H1 (cell line): ENCODE data around the gene TTC33. TPM values are rescaled to one million over a fixed set of nuclear protein-coding genes. Genes with fewer than 3 reads are reported as not detected.

Source experiments
- CTCF ChIA-PET: fragments of 300-600 bp; sonication (Branson Sonifier 250); formaldehyde crosslinking; loops from one replicate; lab custom pipeline; 2021; ENCODE audit not compliant: partially characterized antibody; lab: Charles Lee
- POLR2A ChIA-PET: fragments of 300-600 bp; sonication (Branson Sonifier 250); formaldehyde crosslinking; loops from one replicate; lab custom pipeline; 2021; ENCODE audit warnings: inconsistent platforms; ENCODE audit not compliant: partially characterized antibody; lab: Charles Lee
- DNase-seq, 2 experiments: peaks; one replicate each; pipeline versions ENCODE4 v3.0.0 to v3.0.0-alpha.2; 2010 to 2022; ENCODE audit warnings: low spot score in 2 of 2, low read depth in 1 of 2, mixed read lengths in 1 of 2
- FAIRE-seq: peaks from 2 replicates; lab custom pipeline; 2011; peaks lifted over from hg19 to GRCh38; lab: Jason Lieb, UNC
- H2AFZ ChIP-seq: 2 replicates; pipeline ENCODE4 v1.8.1; 2012; ENCODE audit warnings: low read length, inconsistent platforms
- H2AK5ac ChIP-seq: 2 replicates; pipeline ENCODE4 v1.6.1; 2013; ENCODE audit warnings: low read depth, low read length
- H2BK120ac ChIP-seq: replicated peaks from 2 replicates; pipeline ENCODE3; 2013; ENCODE audit warnings: low read depth, low read length, inconsistent platforms
- H2BK12ac ChIP-seq: 2 replicates; pipeline ENCODE4 v1.6.1; 2013; ENCODE audit warnings: low read depth, low read length
- H2BK15ac ChIP-seq: 2 replicates; pipeline ENCODE4 v1.6.1; 2013; ENCODE audit warnings: low read length
- H2BK20ac ChIP-seq: 2 replicates; pipeline ENCODE4 v1.6.1; 2013; ENCODE audit warnings: low read length
- H2BK5ac ChIP-seq: 2 replicates; pipeline ENCODE4 v1.6.1; 2013; ENCODE audit warnings: low read depth, low read length
- H3K14ac ChIP-seq: 2 replicates; pipeline ENCODE4 v1.6.1; 2013; ENCODE audit warnings: inconsistent platforms; ENCODE audit not compliant: insufficient read length
- H3K18ac ChIP-seq: 2 replicates; pipeline ENCODE4 v1.6.1; 2013; ENCODE audit warnings: low read length; ENCODE audit errors: extremely low read depth
- H3K23ac ChIP-seq: 2 replicates; pipeline ENCODE4 v1.6.1; 2013; ENCODE audit warnings: inconsistent platforms; ENCODE audit not compliant: insufficient read length
- H3K23me2 ChIP-seq: 2 replicates; pipeline ENCODE4 v1.6.1; 2013; ENCODE audit warnings: low read depth, low read length
- H3K27ac ChIP-seq: 2 replicates; pipeline ENCODE4 v1.6.1; 2011; ENCODE audit warnings: low read depth, low read length, inconsistent platforms
- H3K27me3 ChIP-seq, 4 experiments: replicated peaks in 1 of 4; 1 replicate in 1 of 4; 2 replicates in 3 of 4; pipeline versions ENCODE4 v1.6.1 to v1.8.1; 2011 to 2013; ENCODE audit warnings: low read length in 3 of 4, mild to moderate bottlenecking in 3 of 4, inconsistent platforms in 2 of 4, mixed read lengths in 2 of 4, moderate library complexity in 1 of 4; ENCODE audit not compliant: control insufficient read depth in 3 of 4, insufficient read depth in 3 of 4; ENCODE audit errors: extremely low read depth in 1 of 4
- H3K36me3 ChIP-seq, 4 experiments: 2 replicates each; pipeline versions ENCODE4 v1.6.1 to v1.8.1; 2011 to 2013; ENCODE audit warnings: mild to moderate bottlenecking in 4 of 4, low read length in 3 of 4, moderate library complexity in 2 of 4, control low read depth in 1 of 4, inconsistent platforms in 1 of 4; ENCODE audit not compliant: insufficient read depth in 4 of 4, control insufficient read depth in 2 of 4
- H3K4ac ChIP-seq: replicated peaks from 2 replicates; pipeline ENCODE3; 2013; ENCODE audit warnings: low read length, low read depth, mixed read lengths, inconsistent platforms; ENCODE audit not compliant: insufficient read length
- H3K4me1 ChIP-seq, 4 experiments: replicated peaks in 1 of 4; 1 replicate in 1 of 4; 2 replicates in 3 of 4; pipeline versions ENCODE4 v1.6.1 to v1.8.1; 2011 to 2013; ENCODE audit warnings: low read length in 3 of 4, inconsistent platforms in 2 of 4, mixed read lengths in 1 of 4; ENCODE audit not compliant: insufficient read depth in 4 of 4, control insufficient read depth in 3 of 4
- H3K4me2 ChIP-seq, 2 experiments: 2 replicates each; pipeline versions ENCODE4 v1.6.1 to v1.8.1; 2011 to 2013; ENCODE audit warnings: low read depth in 2 of 2, low read length in 2 of 2, control low read depth in 1 of 2, inconsistent platforms in 1 of 2, mild to moderate bottlenecking in 1 of 2; ENCODE audit not compliant: insufficient read depth in 1 of 2
- H3K4me3 ChIP-seq, 4 experiments: fragments of 200-600, 300-600 bp in 1 of 4; sonication (generic), shearing (Covaris generic), sonication (Bioruptor Twin) in 1 of 4; 2 replicates each; pipeline versions ENCODE4 v1.5.1 to v1.8.1; 2011 to 2016; ENCODE audit warnings: low read length in 4 of 4, low read depth in 3 of 4, control low read depth in 2 of 4, inconsistent platforms in 2 of 4, mild to moderate bottlenecking in 2 of 4, mixed read lengths in 1 of 4, moderate library complexity in 1 of 4; ENCODE audit not compliant: insufficient read depth in 2 of 4; ENCODE audit errors: extremely low read depth in 1 of 4
- H3K56ac ChIP-seq: replicated peaks from 2 replicates; pipeline ENCODE3; 2013; ENCODE audit warnings: low read depth, mild to moderate bottlenecking, mixed read lengths, low read length, inconsistent platforms; ENCODE audit not compliant: insufficient read length
- H3K79me1 ChIP-seq: 2 replicates; pipeline ENCODE4 v1.6.1; 2013; ENCODE audit warnings: low read depth, low read length, control low read depth
- H3K79me2 ChIP-seq, 2 experiments: 2 replicates each; pipeline versions ENCODE4 v1.6.1 to v1.8.1; 2012 to 2013; ENCODE audit warnings: low read length in 2 of 2, mild to moderate bottlenecking in 2 of 2, inconsistent platforms in 1 of 2; ENCODE audit not compliant: insufficient read depth in 2 of 2, control insufficient read depth in 1 of 2
- H3K9ac ChIP-seq, 4 experiments: replicated peaks in 1 of 4; 1 replicate in 1 of 4; 2 replicates in 3 of 4; pipeline versions ENCODE4 v1.6.1 to v1.8.1; 2011 to 2013; ENCODE audit warnings: low read depth in 3 of 4, low read length in 3 of 4, control low read depth in 2 of 4, mild to moderate bottlenecking in 2 of 4, moderate library complexity in 2 of 4, inconsistent platforms in 1 of 4; ENCODE audit errors: extremely low read depth in 1 of 4
- H3K9me3 ChIP-seq, 2 experiments: 2 replicates each; pipeline versions ENCODE4 v1.6.1 to v1.8.1; 2012 to 2013; ENCODE audit warnings: mild to moderate bottlenecking in 2 of 2, moderate library complexity in 2 of 2, control low read depth in 1 of 2, inconsistent platforms in 1 of 2, low read depth in 1 of 2, low read length in 1 of 2, mixed read lengths in 1 of 2; ENCODE audit not compliant: insufficient read depth in 2 of 2
- H4K20me1 ChIP-seq, 2 experiments: replicated peaks in 1 of 2; 2 replicates each; pipeline versions ENCODE3 to v1.8.1; 2011 to 2013; ENCODE audit warnings: inconsistent platforms in 2 of 2, low read length in 2 of 2, mild to moderate bottlenecking in 1 of 2; ENCODE audit not compliant: insufficient read depth in 2 of 2, control insufficient read depth in 1 of 2
- H4K5ac ChIP-seq: 2 replicates; pipeline ENCODE4 v1.6.1; 2013; ENCODE audit warnings: low read length, low read depth, mixed read lengths, inconsistent platforms; ENCODE audit not compliant: insufficient read length
- H4K8ac ChIP-seq: 2 replicates; pipeline ENCODE4 v1.8.0; 2013; ENCODE audit warnings: mild to moderate bottlenecking, moderate library complexity, low read length, inconsistent platforms; ENCODE audit not compliant: insufficient read depth; ENCODE audit errors: extremely low read depth
- H4K91ac ChIP-seq: replicated peaks from 2 replicates; pipeline ENCODE3; 2013; ENCODE audit warnings: low read length, mixed read lengths, inconsistent platforms; ENCODE audit not compliant: insufficient read length
- ASH2L ChIP-seq: fragments of 200-600, 300-600 bp; sonication (generic); IDR thresholded peaks from one replicate; pipeline ENCODE4 v1.7.1; 2017; ENCODE audit warnings: low read length
- CHD1 ChIP-seq: IDR thresholded peaks from 2 replicates; pipeline ENCODE4 v1.6.1; 2012; ENCODE audit warnings: low read depth, low read length, improper control_type of control experiment
- CTBP2 ChIP-seq: IDR thresholded peaks from 2 replicates; pipeline ENCODE4 v1.7.0; 2011; ENCODE audit warnings: borderline replicate concordance, mild to moderate bottlenecking, moderate library complexity, mixed read lengths, low read length; ENCODE audit not compliant: insufficient read depth, insufficient read length
- JUN ChIP-seq: IDR thresholded peaks from 2 replicates; pipeline ENCODE4 v1.6.1; 2011; ENCODE audit warnings: low read depth, mild to moderate bottlenecking, improper control_type of control experiment, low read length
- JUND ChIP-seq: IDR thresholded peaks from 2 replicates; pipeline ENCODE4 v1.6.1; 2011; ENCODE audit warnings: mild to moderate bottlenecking, improper control_type of control experiment, low read length
- KDM5A ChIP-seq: fragments of 200-600 bp; IDR thresholded peaks from 2 replicates; pipeline ENCODE4 v1.7.1; 2012; ENCODE audit warnings: mild to moderate bottlenecking, low read length, inconsistent platforms, mixed read lengths
- MAX ChIP-seq: IDR thresholded peaks from 2 replicates; pipeline ENCODE4 v1.6.1; 2012; ENCODE audit warnings: inconsistent platforms
- SAP30 ChIP-seq: fragments of 300-600 bp; sonication (generic); IDR thresholded peaks from 2 replicates; pipeline ENCODE4 v1.7.1; 2012; ENCODE audit warnings: low read length, moderate library complexity, mild to moderate bottlenecking, inconsistent platforms; ENCODE audit not compliant: insufficient read depth, insufficient replicate concordance
- SIN3A ChIP-seq, 2 experiments: IDR thresholded peaks in 1 of 2; conservative IDR thresholded peaks in 1 of 2; 2 replicates each; pipeline ENCODE4 v1.6.1; 2011 to 2012; ENCODE audit warnings: low read length in 2 of 2, improper control_type of control experiment in 1 of 2, low read depth in 1 of 2, mild to moderate bottlenecking in 1 of 2
- SRF ChIP-seq: IDR thresholded peaks from 2 replicates; pipeline ENCODE4 v1.6.1; 2011; ENCODE audit warnings: mild to moderate bottlenecking, low read depth, low read length, moderate library complexity
- ZNF274 ChIP-seq: IDR thresholded peaks from 2 replicates; pipeline ENCODE4 v1.7.0; 2012; ENCODE audit warnings: low read length, borderline replicate concordance; ENCODE audit errors: extremely low read depth
- polyA plus RNA-seq, 7 experiments: library from polyadenylated mRNA; depleted of rRNA in 3 of 7; stranded (reverse) in 5 of 7; unstranded in 2 of 7; fragments of >200 nt in 5 of 7; fragments of 200-250 nt in 2 of 7; gene quantifications; 1 replicate in 5 of 7; 2 replicates in 1 of 7; 4 replicates in 1 of 7; pipeline versions ENCODE4 v1.2.1 to v1.2.3, GENCODE V29; 2011 to 2013; ENCODE audit warnings: missing spikeins in 2 of 7, mixed read lengths in 2 of 7
- total RNA-seq: library from RNA; stranded (reverse); fragmentation: NEBNext Ultra II Directional; extraction: Animal tissue kit (Norgen Biotek cat#: 25700); gene quantifications from 2 replicates; pipeline ENCODE4 v1.2.1, GENCODE V29; 2021

Gene TTC33
- total and polyA plus RNA-seq, 2 of the 8 experiments (the other 6 are each of a cell fraction or from before 2014, with no cell fraction given), result 1.2 to 12.6 TPM

- H4K20me1 ChIP-seq, result peaks cover 3 to 5% of the 10 kb centered on the region in 2 experiments
- H4K91ac ChIP-seq, result no peak overlapping the region
- H3K4me1 ChIP-seq, result peaks cover 0 to 18% (median 10%) of the 10 kb centered on the region in 4 experiments; a peak in 5 of 7 replicates
- H2AFZ ChIP-seq, result no peak overlapping the region
- no peak overlapping the region for H4K5ac ChIP-seq
- H2BK120ac ChIP-seq, result no peak overlapping the region
- no peak overlapping the region for H3K4me2 ChIP-seq
- H4K8ac ChIP-seq, result no peak overlapping the region
- H3K18ac ChIP-seq, result no peak overlapping the region
- no peaks in the 10 kb centered on the region for H3K36me3 ChIP-seq
- H2BK12ac ChIP-seq, result no peak overlapping the region
- peaks cover 22 to 34% (median 26%) of the 10 kb centered on the region in 4 experiments for H3K27me3 ChIP-seq
- DNase-seq (no peak), FAIRE-seq (no peak)
- H3K56ac ChIP-seq, result no peak overlapping the region
- H2BK5ac ChIP-seq, result no peak overlapping the region
- H3K23me2 ChIP-seq, result peaks cover 17% of the 10 kb centered on the region
- POLR2A ChIA-PET, result no interaction called here
- H3K4me3 ChIP-seq, result no peak overlapping the region
- H3K23ac ChIP-seq, result no peak overlapping the region
- H3K79me1 ChIP-seq, result no peaks in the 10 kb centered on the region
- H2BK15ac ChIP-seq, result no peak overlapping the region
- TF ChIP-seq MAX, result no peak
- no peak for TF ChIP-seq KDM5A
- no peak for TF ChIP-seq CTBP2
- TF ChIP-seq JUND, result no peak
- TF ChIP-seq SAP30, result no peak
- TF ChIP-seq ZNF274, result no peak
- no peak for TF ChIP-seq SRF
- no peak for TF ChIP-seq SIN3A (conservative IDR thresholded peaks at IDR 0.05 in 1 of 2, IDR thresholded peaks at IDR 0.05 in 1 of 2; ENCODE audit: low read depth in 1 of 2, low read length in 2 of 2)
- TF ChIP-seq CHD1, result no peak
- no peak for TF ChIP-seq JUN
- TF ChIP-seq ASH2L, result no peak
- no peak overlapping the region for H3K9ac ChIP-seq
- no peak overlapping the region for H2BK20ac ChIP-seq
- no peaks in the 10 kb centered on the region; a peak in 1 of 4 replicates for H3K9me3 ChIP-seq
- CTCF ChIA-PET, result interaction anchor here (0.6 to 4.6 kb wide), 8 partner anchors 14 to 1086 kb away, joined by 3 to 32 read pairs (median 4); no protein-coding TSS in a partner anchor
- H3K14ac ChIP-seq, result no peak overlapping the region
- no peak overlapping the region for H3K4ac ChIP-seq
- no peaks in the 10 kb centered on the region for H3K79me2 ChIP-seq
- H3K27ac ChIP-seq, result no peak overlapping the region
- H2AK5ac ChIP-seq, result no peak overlapping the region
These were observed 70.6 kb downstream of the TTC33 start for GRCh38 chr5:40685193-40685592.
